OCI-LY7 (cell line): ENCODE data around the gene OBSL1.

Experiments
- EZH2phosphoT487 ChIP-seq: fragments of 200-600 bp; sonication (generic); IDR thresholded peaks from 2 replicates; pipeline ENCODE4 v1.6.1; 2018; ENCODE audit warnings: low read depth, borderline replicate concordance, mild to moderate bottlenecking, mixed run types, antibody characterized with exemption, low read length, moderate library complexity, mixed read lengths
- TF ChIP-seq, protein P1 (sequence below): fragments of 200-600 bp; sonication (generic); conservative IDR thresholded peaks from 2 replicates; pipeline ENCODE4 v1.5.1; 2014; ENCODE audit warnings: mild to moderate bottlenecking, antibody characterized with exemption, low read length, moderate library complexity, mixed read lengths

DNA sequence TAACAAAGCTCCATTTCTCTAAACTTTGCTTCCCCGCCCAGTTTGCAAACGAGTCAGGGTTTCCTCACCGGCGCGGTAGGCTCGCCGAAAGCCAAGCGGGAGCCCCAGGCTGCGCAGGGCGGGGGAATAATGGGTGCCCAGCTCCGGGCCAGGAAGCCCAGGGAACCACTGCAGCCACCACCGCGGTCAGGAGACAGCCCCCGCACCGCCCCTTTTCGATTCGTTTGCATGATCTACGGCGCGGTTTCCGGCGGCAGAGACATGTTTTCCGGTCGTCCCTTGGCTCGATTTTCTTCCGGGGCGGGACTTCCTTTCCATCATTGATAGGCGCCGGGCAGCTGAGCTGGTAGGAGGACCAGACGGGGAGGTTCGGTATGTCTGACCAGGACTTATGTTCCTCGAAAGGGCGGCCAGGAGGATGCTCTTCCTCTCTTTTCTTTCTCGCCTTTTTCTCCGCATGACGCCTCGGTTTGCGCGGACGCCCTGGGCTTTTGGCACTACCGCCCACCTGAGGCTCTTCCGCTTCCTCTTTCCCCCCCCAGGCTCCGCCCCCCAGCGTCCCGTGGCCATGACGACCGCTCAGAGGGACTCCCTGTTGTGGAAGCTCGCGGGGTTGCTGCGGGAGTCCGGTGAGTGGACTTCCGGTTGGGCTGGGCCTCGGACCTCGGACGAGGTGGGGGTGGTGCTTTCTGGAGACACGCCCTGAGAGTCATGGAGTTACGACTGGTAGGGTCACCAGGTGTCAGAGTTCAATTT is 26.4 kb upstream of the OBSL1 start, which contains the start of gene STK11IP:
- TF ChIP-seq, protein P1, sequence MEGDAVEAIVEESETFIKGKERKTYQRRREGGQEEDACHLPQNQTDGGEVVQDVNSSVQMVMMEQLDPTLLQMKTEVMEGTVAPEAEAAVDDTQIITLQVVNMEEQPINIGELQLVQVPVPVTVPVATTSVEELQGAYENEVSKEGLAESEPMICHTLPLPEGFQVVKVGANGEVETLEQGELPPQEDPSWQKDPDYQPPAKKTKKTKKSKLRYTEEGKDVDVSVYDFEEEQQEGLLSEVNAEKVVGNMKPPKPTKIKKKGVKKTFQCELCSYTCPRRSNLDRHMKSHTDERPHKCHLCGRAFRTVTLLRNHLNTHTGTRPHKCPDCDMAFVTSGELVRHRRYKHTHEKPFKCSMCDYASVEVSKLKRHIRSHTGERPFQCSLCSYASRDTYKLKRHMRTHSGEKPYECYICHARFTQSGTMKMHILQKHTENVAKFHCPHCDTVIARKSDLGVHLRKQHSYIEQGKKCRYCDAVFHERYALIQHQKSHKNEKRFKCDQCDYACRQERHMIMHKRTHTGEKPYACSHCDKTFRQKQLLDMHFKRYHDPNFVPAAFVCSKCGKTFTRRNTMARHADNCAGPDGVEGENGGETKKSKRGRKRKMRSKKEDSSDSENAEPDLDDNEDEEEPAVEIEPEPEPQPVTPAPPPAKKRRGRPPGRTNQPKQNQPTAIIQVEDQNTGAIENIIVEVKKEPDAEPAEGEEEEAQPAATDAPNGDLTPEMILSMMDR, result no peak
- no peak for TF ChIP-seq EZH2phosphoT487
